Cerebellar nuclear complex (tissue), 1 donor: ENCODE measurements around the gene CLCF1.
"Not testable (repeated sequence)": the region's sequence is repeated elsewhere in the genome, so short reads cannot be mapped to it uniquely, and the experiment has no call there.

ENCODE experiments used
- DNase-seq, 2 experiments: peaks; one replicate each; lab custom pipeline; 2025; lab: John Stamatoyannopoulos, UW

The CLCF1 gene

DNA sequence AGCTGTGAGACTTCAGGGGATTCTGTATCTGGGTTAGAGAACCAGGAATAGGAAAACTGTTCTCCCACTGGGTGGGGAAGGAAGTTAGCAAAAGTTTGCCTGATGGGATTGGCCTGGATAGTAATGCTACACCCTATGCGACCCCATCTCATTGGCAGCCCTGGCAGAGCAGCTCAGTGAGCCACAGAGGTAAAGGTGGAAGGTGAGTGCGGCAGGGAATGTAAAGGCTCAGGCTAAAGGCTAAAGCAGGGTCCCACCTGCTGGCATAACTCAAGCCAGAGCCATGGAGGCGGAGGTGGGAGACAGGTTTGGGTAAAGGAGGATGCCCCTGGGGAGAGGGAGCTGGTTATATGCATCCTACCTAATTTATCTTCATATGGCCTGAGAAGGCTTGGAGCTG is 51.3 kb downstream of the CLCF1 start:
- DNase-seq, result no peak

DNA sequence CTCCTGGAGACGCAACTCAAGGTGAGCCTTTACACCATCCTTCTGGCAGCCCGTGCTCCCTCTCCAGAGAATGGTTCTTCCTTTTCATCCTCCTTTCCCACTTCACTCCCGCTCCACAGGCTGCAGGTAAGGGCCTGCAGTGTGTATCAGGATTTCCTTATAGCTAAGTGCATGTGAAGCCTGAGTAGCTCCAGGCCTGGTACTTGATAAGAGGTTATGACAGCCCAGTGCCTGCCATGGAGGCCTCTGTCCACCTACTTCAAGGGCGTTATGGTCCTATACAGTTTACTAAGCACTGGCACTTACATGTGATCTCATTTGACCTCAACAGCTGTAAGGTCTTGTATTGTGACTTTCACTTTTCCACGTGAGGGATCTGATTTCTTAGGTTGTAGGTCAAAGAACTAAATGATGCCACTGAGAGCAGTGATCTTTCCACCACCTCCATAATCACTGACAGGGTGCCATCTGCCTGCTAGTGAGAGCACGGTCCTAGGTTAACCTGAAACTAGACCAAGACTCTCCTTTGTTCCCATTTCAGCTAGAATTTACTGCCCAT is 52.0 kb downstream of the CLCF1 start:
- DNase-seq, result no peak

DNA sequence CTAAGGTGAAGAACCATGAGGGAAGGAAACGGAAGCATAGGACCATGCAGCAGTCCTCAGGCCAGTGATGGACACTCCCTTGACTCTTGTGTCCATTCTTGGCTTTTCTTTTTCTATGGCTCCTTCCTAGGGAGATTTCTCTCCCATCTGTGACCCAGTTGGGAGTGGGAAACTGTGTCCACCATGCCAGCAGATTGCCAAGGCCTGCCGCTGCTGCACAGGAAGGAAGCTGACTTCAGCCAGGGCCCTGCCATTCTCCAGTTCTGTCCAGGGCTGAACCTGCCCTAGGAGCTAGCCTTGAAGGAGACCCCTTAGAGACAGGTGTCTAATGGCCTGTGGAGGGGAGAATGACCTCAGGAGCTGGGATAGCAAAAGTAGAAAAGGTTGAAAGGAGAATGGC is 52.7 kb downstream of the CLCF1 start:
- DNase-seq, result no peak

DNA sequence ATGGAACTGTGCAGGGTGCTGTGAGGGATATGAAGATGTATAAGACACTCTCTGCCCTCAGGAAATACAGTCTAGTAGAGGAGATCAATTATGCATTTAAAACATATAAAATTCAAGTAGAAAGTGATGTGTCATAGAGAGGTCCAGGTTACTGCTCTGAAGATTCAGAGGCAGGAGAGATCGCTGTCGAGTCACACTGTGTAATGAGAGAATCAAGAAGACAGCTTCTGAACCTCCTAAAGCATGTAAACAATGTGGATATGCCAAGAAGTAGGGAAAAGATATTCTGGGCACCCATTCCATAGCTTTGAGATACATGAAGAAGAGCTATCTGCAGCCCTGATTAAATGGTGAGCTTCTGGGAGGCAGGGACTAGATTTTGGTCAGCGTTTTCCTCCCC is 53.4 kb downstream of the CLCF1 start:
- no peak for DNase-seq

DNA sequence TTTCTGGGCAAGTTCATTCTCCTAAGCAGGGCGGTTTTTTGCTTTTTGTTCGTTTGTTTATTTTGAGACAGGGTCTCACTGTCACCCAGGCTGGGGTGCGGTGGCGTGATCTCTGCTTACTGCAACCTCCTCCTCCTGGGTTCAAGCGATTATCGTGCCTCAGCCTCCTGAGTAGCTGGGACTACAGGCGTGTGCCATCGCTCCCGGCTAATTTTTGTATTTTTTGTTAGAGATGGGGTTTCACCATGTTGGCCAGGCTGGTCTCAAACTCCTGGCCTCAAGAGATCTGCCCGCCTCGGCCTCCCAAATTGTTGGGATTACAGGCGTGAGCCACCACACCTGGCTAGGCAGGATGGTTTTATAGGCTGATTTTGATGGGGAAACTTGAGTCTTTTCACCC is 54.5 kb downstream of the CLCF1 start:
- not testable (repeated sequence) for DNase-seq

DNA sequence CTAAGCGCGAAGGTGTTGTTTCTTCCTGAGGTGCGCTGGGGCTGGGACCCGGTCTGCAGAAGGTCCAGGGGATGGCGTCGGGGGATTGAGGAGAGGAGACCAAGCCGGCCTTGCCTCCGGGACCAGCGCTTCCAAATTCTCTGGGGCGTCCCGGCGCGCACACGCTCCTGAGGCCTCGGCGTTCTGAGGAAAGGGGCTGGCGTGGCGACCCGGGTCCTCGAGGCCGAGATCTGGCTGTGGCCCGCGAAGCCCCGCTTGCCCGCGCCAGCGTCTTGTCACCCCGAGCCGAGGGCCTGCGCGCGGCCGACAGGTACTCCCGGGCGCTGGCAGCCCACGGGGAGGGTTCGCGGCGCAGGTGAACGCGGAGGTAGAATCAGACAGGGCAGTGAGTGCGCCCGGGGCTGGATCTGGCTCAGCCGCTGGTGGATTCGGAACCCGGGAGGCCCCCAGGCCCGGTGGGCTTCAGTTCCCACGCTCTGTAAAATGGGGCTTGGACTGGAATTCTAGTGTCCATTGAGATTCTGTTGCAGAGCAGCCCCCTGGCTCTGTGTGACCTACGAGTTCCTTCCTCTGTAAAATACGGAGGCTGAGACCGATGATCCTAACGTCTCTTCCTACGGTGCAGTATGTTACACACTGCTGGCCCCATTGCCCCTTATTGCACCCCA is 55.4 kb downstream of the CLCF1 start:
- no peak for DNase-seq

DNA sequence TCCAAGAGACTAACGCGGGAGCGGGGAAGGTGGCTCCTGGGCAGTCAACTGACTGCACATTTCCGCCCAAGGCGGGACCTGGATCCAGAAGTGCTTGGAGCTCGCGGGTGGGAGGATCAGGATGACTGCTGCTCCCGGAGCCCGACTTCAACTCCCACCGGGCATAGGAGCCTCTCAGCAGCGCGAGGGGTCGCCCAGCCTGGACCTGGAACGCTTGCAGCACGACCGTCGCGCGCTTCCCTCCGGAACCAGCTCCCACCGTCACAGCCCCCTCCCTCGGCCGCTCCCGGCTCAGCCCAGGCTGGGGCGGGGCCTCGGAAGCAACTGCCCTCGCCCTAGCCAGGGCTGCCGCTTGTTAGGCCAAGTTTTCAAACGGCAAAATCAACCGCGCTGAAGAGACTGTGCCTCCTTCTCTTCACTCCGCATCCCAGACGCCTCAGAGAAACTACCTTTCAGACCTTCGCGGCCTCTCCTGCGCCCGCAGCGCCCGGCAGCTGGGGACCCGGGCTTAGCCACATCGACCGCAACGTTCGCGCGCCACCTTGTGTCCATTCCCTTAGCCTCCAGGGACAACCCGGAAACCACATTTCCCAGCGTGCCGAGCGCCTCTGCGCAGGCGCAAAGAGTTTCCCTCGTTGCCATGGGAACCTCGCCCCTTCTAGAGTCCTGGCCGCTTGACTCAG is 56.1 kb downstream of the CLCF1 start:
- peak; percentile 46 to 87 for DNase-seq

DNA sequence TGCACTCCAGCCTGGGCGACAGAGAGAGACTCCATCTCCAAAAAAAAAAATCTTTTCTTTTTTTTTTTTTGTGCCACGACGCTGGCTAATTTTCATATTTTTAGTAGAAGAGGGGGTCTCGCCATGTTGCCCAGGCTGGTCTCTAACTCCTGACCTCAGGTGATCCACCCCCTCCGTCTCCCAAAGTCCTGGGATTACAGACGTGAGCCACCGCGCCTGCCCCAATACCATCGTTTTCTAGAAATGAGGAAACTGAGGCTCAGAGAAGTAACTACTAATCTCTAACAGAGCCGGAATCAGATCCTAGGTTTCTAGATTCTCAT is 56.6 kb downstream of the CLCF1 start:
- DNase-seq, result no peak

DNA sequence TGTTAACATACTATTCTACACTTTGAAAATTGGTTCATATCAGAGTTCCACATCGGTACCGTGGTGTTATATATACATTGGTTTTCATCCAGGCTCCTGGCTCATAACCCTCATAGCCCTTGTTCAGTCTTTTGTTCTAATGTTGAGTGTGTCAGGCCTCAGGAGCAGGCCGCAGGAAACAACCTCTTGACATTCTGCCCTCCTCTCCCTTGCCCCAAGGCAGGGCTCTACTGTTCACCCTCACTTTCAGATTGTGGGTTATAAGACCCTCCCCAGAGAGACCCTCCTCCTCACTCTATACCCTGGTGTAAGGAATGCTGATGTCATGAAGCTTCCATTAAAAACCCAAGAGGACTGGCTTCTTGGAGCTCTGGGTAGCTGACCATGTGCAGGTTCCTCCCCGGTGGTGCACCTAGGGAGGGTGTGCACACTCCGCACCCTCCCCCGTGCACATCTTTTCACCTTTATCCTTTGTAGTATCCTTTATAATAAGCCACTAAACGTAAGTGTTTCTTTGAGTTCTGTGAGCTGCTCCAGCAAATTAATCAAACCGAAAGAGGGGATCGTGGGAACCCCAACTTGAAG is 58.0 kb downstream of the CLCF1 start:
- no peak for DNase-seq

DNA sequence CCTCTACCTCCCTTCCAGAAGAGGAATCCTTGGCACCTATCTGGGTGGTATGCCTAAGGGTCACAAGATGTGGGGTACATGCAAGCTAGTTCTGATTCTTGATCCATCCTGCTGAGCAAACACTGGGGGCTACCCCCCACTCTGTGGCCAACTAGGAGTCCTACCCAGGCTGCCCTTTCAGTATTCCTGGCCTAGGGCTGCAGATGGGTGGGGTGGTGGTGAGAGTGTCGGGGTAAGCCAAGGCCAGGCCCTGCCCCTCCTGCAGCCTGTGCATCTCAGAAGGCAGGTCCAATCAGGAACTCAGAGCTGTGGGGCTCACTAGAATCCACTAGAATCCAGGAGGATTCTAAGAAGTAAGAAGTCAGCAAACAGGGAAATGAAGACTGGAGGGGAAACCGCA is 59.2 kb downstream of the CLCF1 start:
- DNase-seq, result no peak
